Kidney (tissue), 14 donors: Measurements from ENCODE around the gene NF2. TPM values are rescaled to one million over a fixed set of nuclear protein-coding genes. Genes with fewer than 3 reads are reported as not detected.

ENCODE experiments used
- DNase-seq, 5 donors: peaks; one replicate each; pipeline ENCODE4 v3.0.0-alpha.2; 2013 to 2020
- FAIRE-seq: peaks from 2 replicates; lab custom pipeline; 2012; peaks lifted over from hg19 to GRCh38; lab: Jason Lieb, UNC
- H3K27ac ChIP-seq, 2 donors: one replicate each; pipeline ENCODE4 v1.7.0; 2013; ENCODE audit warnings: low read depth in 2 of 2, low read length in 2 of 2, inconsistent platforms in 1 of 2
- H3K27me3 ChIP-seq: one replicate; pipeline ENCODE4 v1.7.1; 2013; ENCODE audit warnings: low read length, inconsistent platforms; ENCODE audit not compliant: control insufficient read depth, insufficient read depth
- H3K36me3 ChIP-seq, 3 donors: one replicate each; pipeline versions ENCODE4 v1.7.0 to v1.7.1; 2013; ENCODE audit warnings: low read length in 3 of 3, control low read depth in 1 of 3, inconsistent platforms in 1 of 3; ENCODE audit not compliant: insufficient read depth in 3 of 3, control insufficient read depth in 2 of 3
- H3K4me1 ChIP-seq, 3 donors: one replicate each; pipeline versions ENCODE4 v1.7.0 to v1.7.1; 2013; ENCODE audit warnings: low read length in 3 of 3, inconsistent platforms in 1 of 3, low read depth in 1 of 3; ENCODE audit not compliant: control insufficient read depth in 2 of 3, insufficient read depth in 2 of 3
- H3K4me3 ChIP-seq, 3 donors: one replicate each; pipeline versions ENCODE4 v1.7.0 to v1.8.1; 2013; ENCODE audit warnings: low read length in 3 of 3, control low read depth in 1 of 3, inconsistent platforms in 1 of 3
- H3K9ac ChIP-seq, 3 donors: one replicate each; pipeline versions ENCODE4 v1.7.0 to v1.7.1; 2013; ENCODE audit warnings: low read length in 3 of 3, control low read depth in 1 of 3, inconsistent platforms in 1 of 3
- H3K9me3 ChIP-seq, 3 donors: one replicate each; pipeline versions ENCODE4 v1.7.0 to v1.7.1; 2013; ENCODE audit warnings: low read length in 3 of 3, control low read depth in 1 of 3, inconsistent platforms in 1 of 3; ENCODE audit not compliant: control insufficient read depth in 2 of 3, insufficient read depth in 1 of 3
- CTCF ChIP-seq: IDR thresholded peaks from 3 replicates; pipeline ENCODE4 v1.5.1; 2012; ENCODE audit warnings: mild to moderate bottlenecking, moderate library complexity, borderline replicate concordance; ENCODE audit not compliant: insufficient read depth; ENCODE audit errors: extremely low read depth
- intact Hi-C: fragments of 100-400 bp; cut with DNase I; formaldehyde crosslinking; loops from one replicate; pipeline ENCODE4 v1.11.1; 2022
- polyA plus RNA-seq: library from polyadenylated mRNA; stranded (reverse); fragments of 350-450 nt; fragmentation: Illumina TruSeq; extraction: RNeasy Lipid Tissue Mini Kit (QIAGEN cat#74804); gene quantifications from one replicate; pipeline ENCODE4 v1.2.3, GENCODE V29; 2014; ENCODE audit warnings: low read depth, low replicate concordance; ENCODE audit not compliant: insufficient read depth
- total RNA-seq: library from RNA; stranded (reverse); fragmentation: NEBNext Ultra II Directional; extraction: Animal tissue kit (Norgen Biotek cat#: 25700); gene quantifications from one replicate; pipeline ENCODE4 v1.2.1, GENCODE V29; 2021
- donor health status: control.
- donor health status: control.
- donor health status: control.
- donor health status: control.
- donor health status: control.
- donor health status: DM: yes; HTN: yes; CAD: no.
- donor health status: Normal renal cell carcinoma (clear cell type).

The NF2 gene
- total and polyA plus RNA-seq, 2 donors from 2014 or later = 15.4 to 60.6 TPM

GRCh38 chr22:29674121-29674520 is 70.7 kb downstream of the NF2 start:
- no peaks in the 10 kb centered on the region for H3K9me3 ChIP-seq
- TF ChIP-seq CTCF = no peak
- no peaks in the 10 kb centered on the region for H3K4me1 ChIP-seq
- H3K27me3 ChIP-seq = no peaks in the 10 kb centered on the region
- no peak overlapping the region for H3K4me3 ChIP-seq
- H3K36me3 ChIP-seq = peaks cover 7 to 58% (median 35%) of the 10 kb centered on the region in 3 donors
- H3K27ac ChIP-seq = no peak overlapping the region
- no peak for FAIRE-seq
- intact Hi-C loops = no loop called here
- no peak overlapping the region for H3K9ac ChIP-seq
- DNase-seq = no peak

GRCh38 chr22:29679316-29679715 is 75.9 kb downstream of the NF2 start:
- peaks cover 0 to 6% (median 0%) of the 10 kb centered on the region in 3 donors for H3K4me1 ChIP-seq
- no peak overlapping the region for H3K4me3 ChIP-seq
- no peak for FAIRE-seq
- H3K9ac ChIP-seq = no peak overlapping the region
- intact Hi-C loops = no loop called here
- H3K9me3 ChIP-seq = no peaks in the 10 kb centered on the region
- DNase-seq = no peak
- H3K36me3 ChIP-seq = peaks cover 7 to 57% (median 33%) of the 10 kb centered on the region in 3 donors
- no peaks in the 10 kb centered on the region for H3K27me3 ChIP-seq
- H3K27ac ChIP-seq = no peak overlapping the region
- TF ChIP-seq CTCF = no peak

- DNase-seq (no peak), FAIRE-seq (no peak)
- no peak overlapping the region for H3K9ac ChIP-seq
- TF ChIP-seq CTCF = no peak
- H3K4me3 ChIP-seq = no peak overlapping the region
- peaks cover 0 to 6% (median 0%) of the 10 kb centered on the region in 3 donors for H3K4me1 ChIP-seq
- peaks cover 0 to 36% (median 14%) of the 10 kb centered on the region in 3 donors for H3K36me3 ChIP-seq
- intact Hi-C loops = no loop called here
- no peaks in the 10 kb centered on the region for H3K9me3 ChIP-seq
- H3K27ac ChIP-seq = no peak overlapping the region
- no peaks in the 10 kb centered on the region for H3K27me3 ChIP-seq
Observed at GRCh38 chr22:29683536-29683935, 80.1 kb downstream of the NF2 start.

GRCh38 chr22:29684244-29684643 is 80.8 kb downstream of the NF2 start:
- Histone ChIP-seq H3K9ac (no peak overlapping the region), H3K9me3 (no peaks in the 10 kb centered on the region), H3K4me3 (no peak overlapping the region), H3K36me3 (peaks cover 0 to 36% (median 11%) of the 10 kb centered on the region in 3 donors), H3K27ac (no peak overlapping the region), H3K4me1 (peaks cover 0 to 6% (median 0%) of the 10 kb centered on the region in 3 donors), H3K27me3 (no peaks in the 10 kb centered on the region)
- intact Hi-C loops = no loop called here
- no peak for FAIRE-seq
- no peak for DNase-seq
- TF ChIP-seq CTCF = no peak
